ENCODE results near the gene CSRNP3. TPM values are rescaled to one million over a fixed set of nuclear protein-coding genes. Genes with fewer than 3 reads are reported as not detected.

CSRNP3 gene
- total RNA-seq, 1 donor = 2.6 TPM

GRCh38 chr2:165528691-165529090 lies 59.2 kb downstream of the CSRNP3 start:
- DNase-seq (ENCODE audit: low read depth) = no peak
- TF ChIP-seq CTCF (IDR thresholded peaks at IDR 0.05; ENCODE audit: insufficient read depth, low read depth, low read length) = no peak
- no peak overlapping the region for H3K4me3 ChIP-seq (ENCODE audit: low read depth, low read length)

GRCh38 chr2:165529130-165529529 lies 59.6 kb downstream of the CSRNP3 start:
- no peak overlapping the region for H3K4me3 ChIP-seq (ENCODE audit: low read depth, low read length)
- no peak for TF ChIP-seq CTCF (IDR thresholded peaks at IDR 0.05; ENCODE audit: insufficient read depth, low read depth, low read length)

GRCh38 chr2:165533331-165533730 lies 63.8 kb downstream of the CSRNP3 start:
- TF ChIP-seq CTCF (IDR thresholded peaks at IDR 0.05; ENCODE audit: insufficient read depth, low read depth, low read length) = no peak
- H3K4me3 ChIP-seq (ENCODE audit: low read depth, low read length) = no peak overlapping the region
- DNase-seq (ENCODE audit: low read depth) = no peak

More at GRCh38 chr2:165529130-165529529, 59.6 kb downstream of the CSRNP3 start:
- DNase-seq (ENCODE audit: low read depth) = peak; percentile 1

GRCh38 chr2:165535471-165535870 lies 66.0 kb downstream of the CSRNP3 start:
- peak; percentile 10 for DNase-seq (ENCODE audit: low read depth)
- H3K4me3 ChIP-seq (ENCODE audit: low read depth, low read length) = no peak overlapping the region
- no peak for TF ChIP-seq CTCF (IDR thresholded peaks at IDR 0.05; ENCODE audit: insufficient read depth, low read depth, low read length)

GRCh38 chr2:165536851-165537499 lies 67.5 kb downstream of the CSRNP3 start:
- TF ChIP-seq CTCF (IDR thresholded peaks at IDR 0.05; ENCODE audit: insufficient read depth, low read depth, low read length) = no peak
- no peak overlapping the region for H3K4me3 ChIP-seq (ENCODE audit: low read depth, low read length)
- DNase-seq (ENCODE audit: low read depth) = no peak

GRCh38 chr2:165539985-165540384 lies 70.5 kb downstream of the CSRNP3 start:
- no peak for DNase-seq (ENCODE audit: low read depth)
- TF ChIP-seq CTCF (IDR thresholded peaks at IDR 0.05; ENCODE audit: insufficient read depth, low read depth, low read length) = no peak

GRCh38 chr2:165544897-165545296 lies 75.4 kb downstream of the CSRNP3 start:
- DNase-seq (ENCODE audit: low read depth) = no peak
- H3K4me3 ChIP-seq (ENCODE audit: low read depth, low read length) = no peak overlapping the region
- TF ChIP-seq CTCF (IDR thresholded peaks at IDR 0.05; ENCODE audit: insufficient read depth, low read depth, low read length) = no peak

More at GRCh38 chr2:165539985-165540384, 70.5 kb downstream of the CSRNP3 start:
- H3K4me3 ChIP-seq (ENCODE audit: low read depth, low read length) = no peak overlapping the region
